HG02938 (cell line): ENCODE data around the gene WDR4.
"Not testable (repeated sequence)": the region's sequence is repeated elsewhere in the genome, so short reads cannot be mapped to it uniquely, and the experiment has no call there.

Source experiments
- ATAC-seq: cut with Tn5 transposase; IDR thresholded peaks from one replicate; pipeline ENCODE4 v1.9.1; 2021; ENCODE audit warnings: mild to moderate bottlenecking, moderate library complexity; ENCODE audit not compliant: unreplicated experiment

Gene WDR4

GRCh38 chr21:42841156-42841915 is 38.0 kb downstream of the WDR4 start:
- no peak for ATAC-seq

GRCh38 chr21:42840411-42841155 is 38.8 kb downstream of the WDR4 start:
- ATAC-seq: no peak

GRCh38 chr21:42839271-42840231 is 39.8 kb downstream of the WDR4 start:
- ATAC-seq: no peak

- not testable (repeated sequence) for ATAC-seq
Observed at GRCh38 chr21:42838212-42838690, 41.1 kb downstream of the WDR4 start.

- no peak for ATAC-seq
Observed at GRCh38 chr21:42837421-42838211, 41.7 kb downstream of the WDR4 start.

GRCh38 chr21:42836767-42837301 is 42.5 kb downstream of the WDR4 start:
- ATAC-seq: no peak

GRCh38 chr21:42836402-42836666 is 43.0 kb downstream of the WDR4 start:
- ATAC-seq: no peak

- ATAC-seq: no peak
Observed at GRCh38 chr21:42835611-42836401, 43.5 kb downstream of the WDR4 start.

- ATAC-seq: no peak
Observed at GRCh38 chr21:42835211-42835610, 44.1 kb downstream of the WDR4 start.

GRCh38 chr21:42834726-42835191 is 44.6 kb downstream of the WDR4 start:
- no peak for ATAC-seq

- ATAC-seq: no peak
Observed at GRCh38 chr21:42833859-42834725, 45.2 kb downstream of the WDR4 start.

- ATAC-seq: no peak
Observed at GRCh38 chr21:42833439-42833815, 45.9 kb downstream of the WDR4 start.

- ATAC-seq: not testable (repeated sequence)
Observed at GRCh38 chr21:42832321-42832630, 47.1 kb downstream of the WDR4 start.

- no peak for ATAC-seq
Observed at GRCh38 chr21:42830456-42831455, 48.6 kb downstream of the WDR4 start.

GRCh38 chr21:42829954-42830353 is 49.4 kb downstream of the WDR4 start:
- ATAC-seq: no peak

GRCh38 chr21:42829417-42829816 is 49.9 kb downstream of the WDR4 start:
- no peak for ATAC-seq

- ATAC-seq: no peak
Observed at GRCh38 chr21:42827588-42827987, 51.8 kb downstream of the WDR4 start.
